ENCODE data around the gene DPAGT1. TPM values are rescaled to one million over a fixed set of nuclear protein-coding genes. Genes with fewer than 3 reads are reported as not detected.
A peak's percentile ranks its signal among the peaks of the same experiment; 100 is the strongest.

Gene DPAGT1
- total RNA-seq, 1 donor from 2014 or later = 8.4 TPM

DNA sequence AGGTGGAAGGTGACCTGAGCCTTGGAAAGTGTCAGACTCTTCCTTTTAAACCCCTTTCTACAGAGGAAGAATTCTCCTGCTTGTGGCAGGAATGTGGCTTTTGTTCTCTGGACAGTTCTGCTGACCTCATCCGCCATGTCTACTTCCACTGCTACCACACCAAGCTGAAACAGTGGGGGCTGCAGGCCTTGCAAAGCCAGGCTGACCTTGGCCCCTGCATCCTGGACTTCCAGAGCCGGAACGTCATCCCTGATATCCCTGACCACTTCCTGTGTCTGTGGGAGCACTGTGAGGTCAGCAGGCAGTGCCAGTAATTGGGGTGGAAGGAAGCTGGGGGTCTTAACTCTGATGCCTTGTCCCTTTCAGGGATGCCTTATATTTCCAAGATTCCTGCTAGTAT lies 29.0 kb upstream of the DPAGT1 start:
- peaks cover 34 to 58% (median 47%) of the 10 kb centered on the region in 3 donors for H3K36me3 ChIP-seq (ENCODE audit: control insufficient read depth in 3 of 3, insufficient read depth in 3 of 3, low read length in 3 of 3)
- no peak overlapping the region for H3K27ac ChIP-seq (ENCODE audit: low read depth, low read length)
- no peaks in the 10 kb centered on the region for H3K27me3 ChIP-seq (ENCODE audit: control insufficient read depth in 3 of 3, insufficient read depth in 3 of 3, low read length in 3 of 3)
- no peak overlapping the region for H3K9ac ChIP-seq (ENCODE audit: low read depth in 1 of 3, low read length in 3 of 3)
- no peak overlapping the region for H3K4me3 ChIP-seq (ENCODE audit: low read length in 3 of 3)
- H3K4me1 ChIP-seq (ENCODE audit: control insufficient read depth in 3 of 3, insufficient read depth in 3 of 3, low read length in 3 of 3) = peaks cover 0 to 3% (median 2%) of the 10 kb centered on the region in 3 donors
- no peaks in the 10 kb centered on the region for H3K9me3 ChIP-seq (ENCODE audit: control insufficient read depth in 3 of 3, low read length in 3 of 3)

DNA sequence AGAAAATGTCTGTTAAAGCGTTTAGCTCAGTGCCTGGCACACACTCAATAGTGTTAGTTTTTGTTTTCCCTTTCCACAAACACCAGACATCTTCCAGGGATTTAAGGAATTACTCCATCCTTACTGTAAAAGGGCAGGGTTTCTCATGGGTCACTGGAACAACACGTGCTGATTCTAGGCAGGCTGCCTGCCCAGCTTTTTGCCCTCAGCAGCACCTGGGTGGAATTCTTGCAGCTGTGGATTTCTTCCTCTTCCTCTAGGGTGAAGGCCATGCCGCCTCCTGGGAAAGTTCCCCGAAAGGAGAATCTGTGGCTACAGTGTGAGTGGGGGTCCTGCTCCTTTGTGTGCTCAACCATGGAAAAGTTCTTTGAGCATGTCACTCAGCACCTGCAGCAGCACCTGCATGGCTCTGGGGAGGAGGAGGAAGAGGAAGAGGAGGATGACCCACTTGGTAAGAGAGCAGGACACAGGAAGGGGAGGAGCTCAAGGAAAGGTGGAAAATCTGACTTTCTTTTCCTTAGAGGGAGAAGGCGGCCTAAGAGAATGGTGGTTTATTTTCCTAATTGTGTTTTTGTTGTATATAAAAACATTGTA lies 25.1 kb upstream of the DPAGT1 start:
- peak overlapping the region; percentile 17 for H3K27ac ChIP-seq (ENCODE audit: low read depth, low read length)
- H3K9ac ChIP-seq (ENCODE audit: low read depth in 1 of 3, low read length in 3 of 3) = no peak overlapping the region
- peaks cover 9 to 19% (median 12%) of the 10 kb centered on the region in 3 donors for H3K4me1 ChIP-seq (ENCODE audit: control insufficient read depth in 3 of 3, insufficient read depth in 3 of 3, low read length in 3 of 3)
- no peaks in the 10 kb centered on the region for H3K9me3 ChIP-seq (ENCODE audit: control insufficient read depth in 3 of 3, low read length in 3 of 3)
- peaks cover 12 to 43% (median 33%) of the 10 kb centered on the region in 3 donors for H3K36me3 ChIP-seq (ENCODE audit: control insufficient read depth in 3 of 3, insufficient read depth in 3 of 3, low read length in 3 of 3)
- no peaks in the 10 kb centered on the region for H3K27me3 ChIP-seq (ENCODE audit: control insufficient read depth in 3 of 3, insufficient read depth in 3 of 3, low read length in 3 of 3)
- no peak overlapping the region for H3K4me3 ChIP-seq (ENCODE audit: low read length in 3 of 3)

DNA sequence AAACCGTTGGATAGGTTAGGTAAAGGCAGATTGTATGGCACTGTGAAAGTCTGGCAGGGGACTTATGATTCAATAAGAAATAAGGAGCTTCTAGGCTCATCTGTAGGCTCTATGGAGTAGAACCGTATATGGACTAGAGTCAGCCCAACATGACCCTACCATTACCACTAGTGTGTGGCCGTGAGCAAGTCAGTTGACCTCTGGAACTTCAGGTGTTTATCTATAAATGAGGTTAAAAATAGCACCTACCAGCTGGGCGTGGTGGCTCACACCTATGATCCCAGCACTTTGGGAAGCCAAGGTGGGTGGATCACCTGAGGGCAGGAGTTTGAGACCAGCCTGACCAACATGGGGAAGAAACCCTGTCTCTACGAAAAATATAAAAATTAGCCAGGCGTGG lies 24.2 kb upstream of the DPAGT1 start:
- Histone ChIP-seq H3K9me3 (ENCODE audit: control insufficient read depth in 3 of 3, low read length in 3 of 3) (no peaks in the 10 kb centered on the region), H3K36me3 (ENCODE audit: control insufficient read depth in 3 of 3, insufficient read depth in 3 of 3, low read length in 3 of 3) (peaks cover 5 to 35% (median 24%) of the 10 kb centered on the region in 3 donors)

DNA sequence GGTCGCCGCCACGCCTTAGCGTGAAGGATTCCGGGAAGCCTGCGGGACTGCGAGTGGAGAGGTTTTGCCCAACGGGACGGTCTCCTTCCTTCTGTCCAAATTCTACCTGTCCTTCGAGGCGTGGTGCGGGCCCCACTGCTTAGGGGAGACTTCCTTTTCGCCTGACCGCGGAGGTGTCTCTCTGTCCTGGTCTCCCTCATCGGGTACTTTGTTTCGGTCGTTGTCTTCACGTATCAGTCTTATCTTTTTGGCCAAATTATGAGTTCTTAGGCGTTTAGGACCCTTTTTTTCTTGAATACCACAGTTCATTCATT lies 20.1 kb upstream of the DPAGT1 start:
- Histone ChIP-seq H3K27me3 (ENCODE audit: control insufficient read depth in 3 of 3, insufficient read depth in 3 of 3, low read length in 3 of 3) (no peaks in the 10 kb centered on the region), H3K36me3 (ENCODE audit: control insufficient read depth in 3 of 3, insufficient read depth in 3 of 3, low read length in 3 of 3) (peaks cover 2 to 17% (median 13%) of the 10 kb centered on the region in 3 donors), H3K9me3 (ENCODE audit: control insufficient read depth in 3 of 3, low read length in 3 of 3) (no peaks in the 10 kb centered on the region), H3K4me3 (ENCODE audit: low read length in 3 of 3) (peak overlapping the region; percentile 91 to 100 (median 98)), H3K9ac (ENCODE audit: low read depth in 1 of 3, low read length in 3 of 3) (peak overlapping the region; percentile 81 to 97 (median 97)), H3K27ac (ENCODE audit: low read depth, low read length) (peak overlapping the region; percentile 77), H3K4me1 (ENCODE audit: control insufficient read depth in 3 of 3, insufficient read depth in 3 of 3, low read length in 3 of 3) (peaks cover 13 to 30% (median 19%) of the 10 kb centered on the region in 3 donors)

More for the DNA sequence above, 24.2 kb upstream of the DPAGT1 start:
- Histone ChIP-seq H3K4me1 (ENCODE audit: control insufficient read depth in 3 of 3, insufficient read depth in 3 of 3, low read length in 3 of 3) (peaks cover 10 to 26% (median 14%) of the 10 kb centered on the region in 3 donors), H3K27me3 (ENCODE audit: control insufficient read depth in 3 of 3, insufficient read depth in 3 of 3, low read length in 3 of 3) (no peaks in the 10 kb centered on the region), H3K4me3 (ENCODE audit: low read length in 3 of 3) (no peak overlapping the region), H3K27ac (ENCODE audit: low read depth, low read length) (no peak overlapping the region), H3K9ac (ENCODE audit: low read depth in 1 of 3, low read length in 3 of 3) (no peak overlapping the region)

DNA sequence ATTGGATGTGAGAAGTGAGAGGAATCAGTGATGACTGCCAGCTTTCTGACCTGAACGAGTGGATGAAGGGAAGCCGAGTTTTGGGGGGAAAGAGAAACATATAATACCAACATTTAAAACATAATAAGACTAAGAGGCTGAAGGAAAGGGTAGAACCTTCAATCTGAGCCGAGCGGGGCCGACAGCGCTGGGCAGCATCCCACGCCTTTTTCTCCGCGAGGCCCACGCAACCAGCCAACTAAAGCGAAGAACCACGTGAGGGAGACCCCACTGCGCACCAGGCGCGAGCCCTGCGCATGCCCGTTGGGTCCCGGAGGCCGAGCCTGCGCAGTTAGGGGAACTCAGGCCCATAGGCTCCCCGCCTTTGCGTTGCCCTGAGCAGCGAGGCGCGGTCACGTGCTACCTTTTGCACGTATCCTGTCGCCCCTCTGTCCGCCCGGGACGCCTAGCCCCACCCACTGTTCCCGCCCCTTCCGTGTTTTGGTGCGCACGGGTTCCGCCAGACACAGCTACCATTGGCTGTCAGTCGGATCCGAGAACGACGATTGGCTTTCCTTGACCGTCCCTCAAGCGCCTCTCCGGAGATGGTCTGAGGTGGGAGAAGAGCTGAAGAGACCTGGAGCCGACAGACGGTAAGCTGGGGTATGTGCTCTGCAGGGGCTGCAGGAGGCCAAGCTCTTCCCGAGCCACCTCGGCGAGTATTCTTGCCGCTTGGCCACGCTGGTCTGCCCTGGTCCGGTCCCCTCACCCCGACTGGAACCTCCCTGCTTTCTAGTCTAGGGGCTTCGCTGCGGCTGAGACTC lies 19.6 kb upstream of the DPAGT1 start, which contains the start of gene HINFP:
TSS of gene HINFP (plus strand) at position 573 of the 803 bp plus-strand sequence. CDS start 5,365 bp downstream, outside the sequence.
- peak within 1 kb of the TSS; percentile 77 for H3K27ac ChIP-seq (ENCODE audit: low read depth, low read length)
- peak within 1 kb of the TSS; percentile 91 to 100 (median 98) for H3K4me3 ChIP-seq (ENCODE audit: low read length in 3 of 3)
- H3K9me3 ChIP-seq (ENCODE audit: control insufficient read depth in 3 of 3, low read length in 3 of 3) = no peaks in the 10 kb centered on the region
- H3K4me1 ChIP-seq (ENCODE audit: control insufficient read depth in 3 of 3, insufficient read depth in 3 of 3, low read length in 3 of 3) = peaks cover 13 to 30% (median 19%) of the 10 kb centered on the region in 3 donors
- peaks cover 4 to 19% (median 18%) of the 10 kb centered on the region in 3 donors for H3K36me3 ChIP-seq (ENCODE audit: control insufficient read depth in 3 of 3, insufficient read depth in 3 of 3, low read length in 3 of 3)
- H3K27me3 ChIP-seq (ENCODE audit: control insufficient read depth in 3 of 3, insufficient read depth in 3 of 3, low read length in 3 of 3) = no peaks in the 10 kb centered on the region
- H3K9ac ChIP-seq (ENCODE audit: low read depth in 1 of 3, low read length in 3 of 3) = peak within 1 kb of the TSS; percentile 93 to 97 (median 97)

DNA sequence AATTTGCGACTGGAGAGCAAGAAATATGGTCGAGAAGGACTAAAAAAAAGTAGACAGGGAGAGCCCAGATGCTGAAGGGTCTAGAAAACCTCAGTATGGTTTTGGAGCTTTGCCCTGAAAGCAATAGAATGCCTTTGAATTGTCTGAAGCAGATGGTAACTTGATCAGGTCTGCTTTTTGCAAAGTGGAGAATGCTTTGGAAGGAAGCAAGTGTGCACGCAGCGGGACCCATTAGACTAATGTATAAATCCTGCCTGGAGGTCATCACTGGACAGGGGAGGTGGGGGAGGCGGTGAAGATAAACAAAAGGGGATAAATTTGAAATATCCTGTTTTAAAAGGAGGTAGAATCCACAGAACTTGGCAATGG lies 19.0 kb upstream of the DPAGT1 start:
- H3K4me3 ChIP-seq (ENCODE audit: low read length in 3 of 3) = peak overlapping the region; percentile 82 to 87 (median 84)
- H3K27ac ChIP-seq (ENCODE audit: low read depth, low read length) = peak overlapping the region; percentile 77
- no peaks in the 10 kb centered on the region for H3K9me3 ChIP-seq (ENCODE audit: control insufficient read depth in 3 of 3, low read length in 3 of 3)
- peaks cover 7 to 25% (median 21%) of the 10 kb centered on the region in 3 donors for H3K36me3 ChIP-seq (ENCODE audit: control insufficient read depth in 3 of 3, insufficient read depth in 3 of 3, low read length in 3 of 3)
- H3K27me3 ChIP-seq (ENCODE audit: control insufficient read depth in 3 of 3, insufficient read depth in 3 of 3, low read length in 3 of 3) = no peaks in the 10 kb centered on the region
- peak overlapping the region; percentile 83 to 93 (median 89) for H3K9ac ChIP-seq (ENCODE audit: low read depth in 1 of 3, low read length in 3 of 3)
- H3K4me1 ChIP-seq (ENCODE audit: control insufficient read depth in 3 of 3, insufficient read depth in 3 of 3, low read length in 3 of 3) = peaks cover 13 to 27% (median 15%) of the 10 kb centered on the region in 3 donors

DNA sequence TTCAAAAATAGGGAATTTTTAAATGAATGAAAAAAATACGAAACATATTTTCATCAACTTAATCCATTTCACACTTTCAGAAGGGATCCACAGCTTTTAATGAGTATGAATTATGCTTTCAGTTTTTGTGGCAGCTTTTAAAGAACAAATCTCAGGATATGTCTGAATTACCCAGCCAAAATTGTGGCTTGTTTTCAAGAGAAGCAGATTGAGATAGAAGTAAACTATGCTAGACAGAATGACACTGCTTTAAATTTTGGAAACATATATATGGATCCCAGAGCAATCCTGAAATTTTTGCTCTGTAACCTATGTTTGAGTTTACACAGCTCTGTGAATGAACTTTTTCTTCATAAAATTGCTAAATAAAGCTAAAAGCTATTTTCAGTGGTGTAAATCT lies 17.3 kb upstream of the DPAGT1 start:
- no peak overlapping the region for H3K27ac ChIP-seq (ENCODE audit: low read depth, low read length)
- peaks cover 11 to 21% (median 16%) of the 10 kb centered on the region in 3 donors for H3K36me3 ChIP-seq (ENCODE audit: control insufficient read depth in 3 of 3, insufficient read depth in 3 of 3, low read length in 3 of 3)
- no peak overlapping the region for H3K4me3 ChIP-seq (ENCODE audit: low read length in 3 of 3)
- H3K4me1 ChIP-seq (ENCODE audit: control insufficient read depth in 3 of 3, insufficient read depth in 3 of 3, low read length in 3 of 3) = peaks cover 13 to 25% (median 15%) of the 10 kb centered on the region in 3 donors
- H3K9me3 ChIP-seq (ENCODE audit: control insufficient read depth in 3 of 3, low read length in 3 of 3) = no peaks in the 10 kb centered on the region
- H3K9ac ChIP-seq (ENCODE audit: low read depth in 1 of 3, low read length in 3 of 3) = no peak overlapping the region
- H3K27me3 ChIP-seq (ENCODE audit: control insufficient read depth in 3 of 3, insufficient read depth in 3 of 3, low read length in 3 of 3) = no peaks in the 10 kb centered on the region

DNA sequence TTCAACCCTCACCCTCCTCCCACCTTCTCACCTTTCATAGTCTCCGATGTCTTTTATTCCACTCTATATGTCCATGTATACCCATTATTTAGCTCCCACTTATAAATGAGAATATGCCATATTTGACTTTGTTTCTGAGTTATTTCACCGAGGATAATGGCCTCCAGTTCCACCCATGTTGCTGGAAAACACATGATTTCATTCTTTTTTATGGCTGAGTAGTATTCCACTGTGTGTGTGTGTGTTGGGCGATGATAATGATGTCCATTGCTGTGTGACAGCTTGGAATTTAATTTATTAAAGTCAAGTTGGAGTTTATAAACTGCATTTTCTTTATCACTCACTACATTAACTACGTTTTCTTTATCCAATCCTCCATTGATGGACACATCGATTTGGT lies 16.6 kb upstream of the DPAGT1 start:
- peaks cover 15 to 22% (median 19%) of the 10 kb centered on the region in 3 donors for H3K36me3 ChIP-seq (ENCODE audit: control insufficient read depth in 3 of 3, insufficient read depth in 3 of 3, low read length in 3 of 3)
- H3K4me3 ChIP-seq (ENCODE audit: low read length in 3 of 3) = no peak overlapping the region
- H3K27ac ChIP-seq (ENCODE audit: low read depth, low read length) = no peak overlapping the region
- no peaks in the 10 kb centered on the region for H3K27me3 ChIP-seq (ENCODE audit: control insufficient read depth in 3 of 3, insufficient read depth in 3 of 3, low read length in 3 of 3)
- H3K9me3 ChIP-seq (ENCODE audit: control insufficient read depth in 3 of 3, low read length in 3 of 3) = no peaks in the 10 kb centered on the region
- H3K9ac ChIP-seq (ENCODE audit: low read depth in 1 of 3, low read length in 3 of 3) = no peak overlapping the region
- H3K4me1 ChIP-seq (ENCODE audit: control insufficient read depth in 3 of 3, insufficient read depth in 3 of 3, low read length in 3 of 3) = peaks cover 13 to 24% (median 15%) of the 10 kb centered on the region in 3 donors

DNA sequence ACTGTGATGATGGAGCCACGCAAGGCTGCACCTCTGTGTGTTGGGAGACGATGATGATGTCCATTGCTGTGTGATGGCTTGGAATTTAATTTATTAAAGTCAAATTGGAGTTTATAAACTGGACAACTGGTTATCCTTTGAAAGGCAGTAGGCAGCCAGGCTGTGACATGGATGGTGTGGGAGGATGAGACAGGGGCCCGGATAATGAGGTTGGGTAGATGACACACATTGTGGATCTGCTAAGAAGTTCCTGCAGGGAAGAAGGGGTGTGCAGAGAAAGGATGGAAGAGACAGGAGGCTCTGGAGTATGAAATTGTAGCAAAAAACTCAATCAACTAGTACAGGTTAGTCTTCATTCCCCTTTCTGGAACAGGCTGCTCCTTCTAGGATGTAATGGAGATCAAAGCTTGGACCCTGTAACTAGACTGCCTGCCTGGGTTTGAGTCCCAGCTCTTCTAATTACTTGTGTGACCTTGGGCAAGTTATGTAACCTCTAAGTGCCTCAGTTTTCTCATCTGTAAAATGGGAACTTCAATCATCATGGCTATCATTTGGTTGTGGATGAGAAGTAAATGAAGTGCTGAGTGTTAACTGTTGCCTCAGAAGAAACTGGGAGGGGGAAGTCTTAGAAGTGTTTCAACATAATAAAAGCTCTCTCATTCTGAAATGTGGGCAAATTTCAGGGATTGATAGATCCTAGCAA lies 15.5 kb upstream of the DPAGT1 start:
- no peak overlapping the region for H3K4me3 ChIP-seq (ENCODE audit: low read length in 3 of 3)
- H3K9me3 ChIP-seq (ENCODE audit: control insufficient read depth in 3 of 3, low read length in 3 of 3) = no peaks in the 10 kb centered on the region
- peaks cover 16 to 29% (median 26%) of the 10 kb centered on the region in 3 donors for H3K36me3 ChIP-seq (ENCODE audit: control insufficient read depth in 3 of 3, insufficient read depth in 3 of 3, low read length in 3 of 3)
- H3K27me3 ChIP-seq (ENCODE audit: control insufficient read depth in 3 of 3, insufficient read depth in 3 of 3, low read length in 3 of 3) = no peaks in the 10 kb centered on the region
- H3K4me1 ChIP-seq (ENCODE audit: control insufficient read depth in 3 of 3, insufficient read depth in 3 of 3, low read length in 3 of 3) = peaks cover 7 to 14% (median 9%) of the 10 kb centered on the region in 3 donors
- no peak overlapping the region for H3K27ac ChIP-seq (ENCODE audit: low read depth, low read length)
- H3K9ac ChIP-seq (ENCODE audit: low read depth in 1 of 3, low read length in 3 of 3) = no peak overlapping the region
